Measurements from ENCODE around the gene ARL14EPL.

ARL14EPL gene

DNA sequence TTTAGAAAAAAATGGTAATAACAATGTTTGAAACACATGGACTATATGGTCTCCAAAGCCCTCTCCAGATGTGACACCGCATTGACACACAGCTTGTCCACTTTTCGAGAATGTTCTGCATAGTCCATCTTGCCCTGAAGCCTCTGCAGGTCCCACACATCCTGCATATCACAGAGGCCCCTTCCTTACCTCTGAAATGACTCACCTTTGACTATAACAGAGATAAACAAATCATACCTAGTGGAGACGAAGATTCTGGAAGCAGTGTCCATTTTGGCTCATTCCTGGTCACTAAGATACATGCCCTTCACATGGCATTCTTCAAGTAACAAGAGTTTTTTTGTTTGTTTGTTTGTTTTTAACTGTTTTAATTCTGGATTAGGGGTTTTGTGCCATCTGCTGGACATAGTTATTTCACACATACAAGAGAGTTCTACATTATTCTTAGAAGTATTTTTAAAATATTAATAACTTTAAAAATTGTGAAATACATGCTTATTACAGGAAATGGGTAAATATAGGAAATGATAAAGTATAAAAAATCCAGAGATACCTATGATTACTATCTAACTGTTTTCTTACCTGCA is 5.1 kb downstream of the ARL14EPL start:
- H4K8ac ChIP-seq (ENCODE audit: low read length), result no peak overlapping the region
- H3K9me3 ChIP-seq (ENCODE audit: control insufficient read depth, low read length), result no peaks in the 10 kb centered on the region
- no peak overlapping the region for H3K4ac ChIP-seq (ENCODE audit: low read depth in 1 of 2, low read length in 2 of 2)
- no peaks in the 10 kb centered on the region for H3K36me3 ChIP-seq (ENCODE audit: control insufficient read depth in 1 of 2, insufficient read depth in 2 of 2, low read depth in 1 of 2, low read length in 2 of 2)
- no peak overlapping the region for H2BK5ac ChIP-seq (ENCODE audit: low read depth, low read length, poor library complexity, severe bottlenecking)
- H3K9ac ChIP-seq (ENCODE audit: low read length), result no peak overlapping the region
- no peak overlapping the region for H3K4me3 ChIP-seq (ENCODE audit: insufficient read depth in 1 of 2, low read depth in 1 of 2, low read length in 2 of 2)
- H3K23ac ChIP-seq (ENCODE audit: low read length in 2 of 2), result no peak overlapping the region
- H3K14ac ChIP-seq (ENCODE audit: low read length in 2 of 2), result no peak overlapping the region
- 92% methylated on average over 2 of the region's 3 CpGs for WGBS
- no peak overlapping the region for H3K27ac ChIP-seq (ENCODE audit: low read length, poor library complexity, severe bottlenecking)
- H3K4me1 ChIP-seq (ENCODE audit: control insufficient read depth, insufficient read depth, low read depth, low read length), result no peaks in the 10 kb centered on the region
- no peak for DNase-seq
- no peak overlapping the region for H3K4me2 ChIP-seq (ENCODE audit: low read length, poor library complexity, severe bottlenecking)
- no peak overlapping the region for H3K18ac ChIP-seq (ENCODE audit: low read depth in 1 of 2, low read length in 2 of 2)
- H3K27me3 ChIP-seq (ENCODE audit: control insufficient read depth in 1 of 2, insufficient read depth in 1 of 2, low read length in 2 of 2), result peaks cover 0 to 9% of the 10 kb centered on the region in 2 experiments
- H4K91ac ChIP-seq (ENCODE audit: low read length), result no peak overlapping the region
- H2BK15ac ChIP-seq (ENCODE audit: low read depth, poor library complexity, severe bottlenecking), result no peak overlapping the region
- H2AK5ac ChIP-seq (ENCODE audit: low read length, severe bottlenecking), result no peak overlapping the region
- H2BK120ac ChIP-seq (ENCODE audit: low read depth, low read length), result no peak overlapping the region
- H2AFZ ChIP-seq (ENCODE audit: low read depth, low read length), result no peak overlapping the region
- H3K79me1 ChIP-seq (replicated peaks; ENCODE audit: low read length, poor library complexity, severe bottlenecking), result no peaks in the 10 kb centered on the region
- H2BK12ac ChIP-seq (ENCODE audit: low read length in 2 of 2), result no peak overlapping the region

DNA sequence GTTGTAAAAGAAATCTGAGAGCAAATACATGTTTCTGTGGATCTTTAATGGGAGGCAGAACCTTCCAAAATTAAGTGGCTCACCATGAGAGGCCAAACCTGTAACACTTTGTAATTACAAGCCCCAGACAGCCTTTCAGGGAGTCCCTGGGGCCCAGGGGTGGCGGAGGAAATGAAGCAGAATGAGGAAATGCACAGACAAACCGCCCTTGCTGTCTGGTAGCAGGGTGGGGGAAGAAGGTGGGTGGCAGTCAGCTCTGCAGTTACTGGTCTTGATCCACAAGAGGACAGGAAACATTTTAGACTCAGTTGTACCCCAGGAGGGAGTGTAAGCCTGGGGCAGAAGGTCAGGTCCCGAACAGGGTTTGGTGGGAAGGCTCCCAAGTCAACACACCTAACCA is 6.5 kb downstream of the ARL14EPL start:
- Histone ChIP-seq H2BK15ac (ENCODE audit: low read depth, poor library complexity, severe bottlenecking) (no peak overlapping the region), H3K9ac (ENCODE audit: low read length) (no peak overlapping the region), H3K18ac (ENCODE audit: low read depth in 1 of 2, low read length in 2 of 2) (no peak overlapping the region), H4K91ac (ENCODE audit: low read length) (no peak overlapping the region), H3K9me3 (ENCODE audit: control insufficient read depth, low read length) (no peaks in the 10 kb centered on the region), H2BK12ac (ENCODE audit: low read length in 2 of 2) (no peak overlapping the region), H3K27ac (ENCODE audit: low read length, poor library complexity, severe bottlenecking) (no peak overlapping the region), H3K23ac (ENCODE audit: low read length in 2 of 2) (no peak overlapping the region), H3K4me2 (ENCODE audit: low read length, poor library complexity, severe bottlenecking) (no peak overlapping the region), H3K36me3 (ENCODE audit: control insufficient read depth in 1 of 2, insufficient read depth in 2 of 2, low read depth in 1 of 2, low read length in 2 of 2) (no peaks in the 10 kb centered on the region), H4K8ac (ENCODE audit: low read length) (no peak overlapping the region), H3K27me3 (ENCODE audit: control insufficient read depth in 1 of 2, insufficient read depth in 1 of 2, low read length in 2 of 2) (peaks cover 0 to 9% of the 10 kb centered on the region in 2 experiments), H3K14ac (ENCODE audit: low read length in 2 of 2) (no peak overlapping the region), H3K4me3 (ENCODE audit: insufficient read depth in 1 of 2, low read depth in 1 of 2, low read length in 2 of 2) (no peak overlapping the region), H2AK5ac (ENCODE audit: low read length, severe bottlenecking) (no peak overlapping the region), H2AFZ (ENCODE audit: low read depth, low read length) (no peak overlapping the region), H2BK120ac (ENCODE audit: low read depth, low read length) (no peak overlapping the region), H3K4ac (ENCODE audit: low read depth in 1 of 2, low read length in 2 of 2) (no peak overlapping the region), H3K4me1 (ENCODE audit: control insufficient read depth, insufficient read depth, low read depth, low read length) (no peaks in the 10 kb centered on the region), H3K79me1 (replicated peaks; ENCODE audit: low read length, poor library complexity, severe bottlenecking) (no peaks in the 10 kb centered on the region), H2BK5ac (ENCODE audit: low read depth, low read length, poor library complexity, severe bottlenecking) (no peak overlapping the region)
- 64% methylated on average over 2 of the region's 3 CpGs for WGBS
- no peak for DNase-seq

DNA sequence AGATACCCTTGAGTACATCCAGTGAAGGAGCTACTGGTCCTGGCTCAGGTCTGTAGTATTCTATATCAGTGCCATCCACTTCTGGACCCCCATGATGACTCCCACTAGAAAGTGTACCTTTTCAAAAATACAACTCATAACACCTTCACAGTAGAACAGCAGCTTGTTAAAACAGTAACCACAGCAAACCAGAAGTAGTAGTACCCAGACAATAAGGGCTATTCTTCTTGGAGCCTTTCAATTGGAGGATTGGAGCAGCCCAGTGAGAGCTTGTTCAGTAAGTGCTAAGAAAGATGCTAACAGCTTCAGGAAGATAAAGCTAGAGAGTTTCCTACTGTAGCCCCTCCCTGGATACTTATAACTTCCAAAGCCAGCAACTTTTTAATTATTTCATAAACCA is 10.1 kb downstream of the ARL14EPL start:
- Histone ChIP-seq H3K23ac (ENCODE audit: low read length in 2 of 2) (no peak overlapping the region), H3K27ac (ENCODE audit: low read length, poor library complexity, severe bottlenecking) (no peak overlapping the region), H2BK120ac (ENCODE audit: low read depth, low read length) (no peak overlapping the region), H4K8ac (ENCODE audit: low read length) (no peak overlapping the region), H2BK12ac (ENCODE audit: low read length in 2 of 2) (no peak overlapping the region), H3K9ac (ENCODE audit: low read length) (no peak overlapping the region), H2AK5ac (ENCODE audit: low read length, severe bottlenecking) (no peak overlapping the region), H2BK15ac (ENCODE audit: low read depth, poor library complexity, severe bottlenecking) (no peak overlapping the region), H3K27me3 (ENCODE audit: control insufficient read depth in 1 of 2, insufficient read depth in 1 of 2, low read length in 2 of 2) (peaks cover 0 to 9% of the 10 kb centered on the region in 2 experiments), H3K14ac (ENCODE audit: low read length in 2 of 2) (no peak overlapping the region), H3K4ac (ENCODE audit: low read depth in 1 of 2, low read length in 2 of 2) (no peak overlapping the region), H3K4me3 (ENCODE audit: insufficient read depth in 1 of 2, low read depth in 1 of 2, low read length in 2 of 2) (no peak overlapping the region), H2AFZ (ENCODE audit: low read depth, low read length) (no peak overlapping the region), H3K4me2 (ENCODE audit: low read length, poor library complexity, severe bottlenecking) (no peak overlapping the region), H3K4me1 (ENCODE audit: control insufficient read depth, insufficient read depth, low read depth, low read length) (no peaks in the 10 kb centered on the region), H3K36me3 (ENCODE audit: control insufficient read depth in 1 of 2, insufficient read depth in 2 of 2, low read depth in 1 of 2, low read length in 2 of 2) (no peaks in the 10 kb centered on the region), H3K79me1 (replicated peaks; ENCODE audit: low read length, poor library complexity, severe bottlenecking) (no peaks in the 10 kb centered on the region), H3K18ac (ENCODE audit: low read depth in 1 of 2, low read length in 2 of 2) (no peak overlapping the region), H4K91ac (ENCODE audit: low read length) (no peak overlapping the region), H2BK5ac (ENCODE audit: low read depth, low read length, poor library complexity, severe bottlenecking) (no peak overlapping the region), H3K9me3 (ENCODE audit: control insufficient read depth, low read length) (no peaks in the 10 kb centered on the region)
- no peak for DNase-seq

DNA sequence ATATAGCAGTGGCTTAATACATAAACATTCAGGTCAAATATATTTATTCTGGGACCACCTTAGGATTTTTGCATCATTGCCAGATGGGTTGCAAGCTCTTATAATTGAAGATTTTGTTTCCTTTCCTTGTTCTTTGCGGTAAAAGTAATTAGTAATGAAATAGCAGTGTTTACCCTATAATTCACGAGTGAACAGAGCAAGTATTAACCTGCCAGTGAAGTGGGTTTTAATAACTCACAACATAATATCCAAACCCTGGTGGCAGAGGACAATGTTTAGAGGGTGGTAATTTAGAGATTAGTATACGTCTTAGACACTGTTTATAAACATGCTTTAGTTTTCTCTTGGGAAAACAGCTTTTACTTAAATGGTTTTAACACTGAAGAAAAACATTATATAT is 11.8 kb downstream of the ARL14EPL start:
- no peak overlapping the region for H4K8ac ChIP-seq (ENCODE audit: low read length)
- no peaks in the 10 kb centered on the region for H3K79me1 ChIP-seq (replicated peaks; ENCODE audit: low read length, poor library complexity, severe bottlenecking)
- no peak overlapping the region for H3K23ac ChIP-seq (ENCODE audit: low read length in 2 of 2)
- H3K9ac ChIP-seq (ENCODE audit: low read length), result no peak overlapping the region
- peaks cover 0 to 5% of the 10 kb centered on the region in 2 experiments for H3K27me3 ChIP-seq (ENCODE audit: control insufficient read depth in 1 of 2, insufficient read depth in 1 of 2, low read length in 2 of 2)
- H3K4me2 ChIP-seq (ENCODE audit: low read length, poor library complexity, severe bottlenecking), result no peak overlapping the region
- H2BK15ac ChIP-seq (ENCODE audit: low read depth, poor library complexity, severe bottlenecking), result no peak overlapping the region
- H4K91ac ChIP-seq (ENCODE audit: low read length), result no peak overlapping the region
- H2AK5ac ChIP-seq (ENCODE audit: low read length, severe bottlenecking), result no peak overlapping the region
- no peak overlapping the region for H3K27ac ChIP-seq (ENCODE audit: low read length, poor library complexity, severe bottlenecking)
- no peaks in the 10 kb centered on the region for H3K4me1 ChIP-seq (ENCODE audit: control insufficient read depth, insufficient read depth, low read depth, low read length)
- no peak overlapping the region for H3K18ac ChIP-seq (ENCODE audit: low read depth in 1 of 2, low read length in 2 of 2)
- DNase-seq, result no peak
- no peak overlapping the region for H3K4ac ChIP-seq (ENCODE audit: low read depth in 1 of 2, low read length in 2 of 2)
- H3K4me3 ChIP-seq (ENCODE audit: insufficient read depth in 1 of 2, low read depth in 1 of 2, low read length in 2 of 2), result no peak overlapping the region
- H3K14ac ChIP-seq (ENCODE audit: low read length in 2 of 2), result no peak overlapping the region
- no peak overlapping the region for H2BK5ac ChIP-seq (ENCODE audit: low read depth, low read length, poor library complexity, severe bottlenecking)
- no peak overlapping the region for H2BK12ac ChIP-seq (ENCODE audit: low read length in 2 of 2)
- H3K36me3 ChIP-seq (ENCODE audit: control insufficient read depth in 1 of 2, insufficient read depth in 2 of 2, low read depth in 1 of 2, low read length in 2 of 2), result no peaks in the 10 kb centered on the region
- H2BK120ac ChIP-seq (ENCODE audit: low read depth, low read length), result no peak overlapping the region
- whole genome bisulfite sequencing, result no CpG with 5 or more reads among the region's 3 CpGs
- H2AFZ ChIP-seq (ENCODE audit: low read depth, low read length), result no peak overlapping the region
- H3K9me3 ChIP-seq (ENCODE audit: control insufficient read depth, low read length), result no peaks in the 10 kb centered on the region
